Measurements from ENCODE around the gene RUBCN.
A peak's percentile ranks its signal among the peaks of the same experiment; 100 is the strongest.

RUBCN gene

GRCh38 chr3:197736491-197737318, at the start of gene RUBCN:
Gene RUBCN (minus strand): TSS chr3:197736904. CDS start chr3:197736719, 185 bp downstream.
- DNase-seq, result peak; percentile 99

GRCh38 chr3:197784019-197784585, 47.4 kb upstream of the RUBCN start:
- no peak for DNase-seq

DNA sequence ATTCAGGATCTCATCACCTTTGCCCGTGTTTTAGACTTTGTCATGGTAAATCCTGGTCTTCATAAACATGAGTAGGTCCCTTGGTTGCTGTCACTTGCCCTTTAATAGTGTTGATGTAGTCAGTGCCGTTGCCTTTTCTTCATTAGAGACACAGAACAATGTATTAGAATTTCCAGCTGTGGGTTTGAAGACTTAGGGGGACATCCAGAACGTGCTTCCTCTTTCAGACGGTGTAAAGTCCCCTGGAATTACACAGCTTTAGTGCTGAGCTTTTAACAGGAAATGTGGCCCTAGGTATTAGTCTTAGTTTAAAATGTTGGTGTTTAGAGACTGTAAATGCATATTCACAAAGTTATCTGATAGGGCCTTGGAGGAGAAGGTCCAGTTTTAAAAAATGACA, 45.5 kb upstream of the RUBCN start:
- DNase-seq, result no peak

- peak; percentile 98 for DNase-seq
These were observed 38.6 kb upstream of the RUBCN start for GRCh38 chr3:197775317-197775716.

GRCh38 chr3:197761784-197762183, 25.1 kb upstream of the RUBCN start:
- no peak for DNase-seq

DNA sequence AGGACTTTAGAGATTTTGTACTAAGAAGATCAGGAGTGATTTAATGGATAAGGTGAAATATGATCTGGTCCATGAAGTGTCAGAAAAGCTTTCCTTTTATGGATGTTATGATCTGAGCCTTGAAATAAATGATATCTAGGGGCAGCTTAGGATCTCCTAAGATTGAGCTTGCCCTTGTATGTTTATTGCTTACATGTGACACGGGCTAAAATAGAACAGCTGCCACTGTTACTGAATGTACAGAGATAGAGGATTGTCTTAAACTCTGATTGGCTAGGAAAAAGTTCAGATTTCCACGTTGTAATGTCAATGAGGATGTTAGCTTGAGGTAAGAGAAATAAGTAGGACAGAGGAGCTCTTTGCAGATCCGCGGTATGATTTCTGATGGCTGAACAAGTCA, 21.8 kb upstream of the RUBCN start:
- peak; percentile 63 for DNase-seq

DNA sequence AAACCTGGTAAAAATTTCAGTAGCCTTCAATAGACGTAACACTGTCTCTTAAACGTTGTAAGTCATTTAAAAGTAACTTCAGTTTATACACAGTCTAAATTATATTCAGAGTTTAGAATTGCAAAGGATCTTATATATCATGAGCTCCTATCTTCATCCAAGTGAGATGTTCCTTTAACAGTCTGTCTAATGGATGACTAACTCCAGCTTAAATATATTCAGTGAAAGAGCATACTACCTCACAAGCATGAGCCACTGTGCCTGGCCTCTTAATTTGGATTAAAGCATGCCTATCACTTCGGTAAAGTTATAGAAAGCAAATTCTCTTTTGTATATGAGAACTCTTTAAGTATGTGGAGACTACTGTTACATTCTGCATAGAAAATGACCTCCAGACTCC, 20.0 kb upstream of the RUBCN start:
- no peak for DNase-seq

DNA sequence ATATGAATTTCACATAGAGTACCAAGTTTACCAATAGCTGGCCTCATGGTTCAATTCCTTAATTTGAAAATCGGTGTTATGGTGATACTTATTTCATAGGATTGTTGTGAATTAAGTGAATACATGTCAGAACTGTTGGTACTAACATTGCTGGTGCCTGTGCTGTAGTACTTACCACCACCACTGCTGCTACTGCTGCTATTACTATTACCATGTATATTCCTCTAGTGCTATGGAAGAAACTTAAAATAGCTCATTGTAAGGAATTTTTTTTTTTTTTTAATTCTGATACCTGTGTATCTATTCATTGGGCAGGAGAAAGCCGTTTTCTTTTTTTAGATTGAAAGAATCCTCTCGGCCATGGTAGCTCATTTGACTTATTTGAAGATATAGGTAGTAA, 16.6 kb upstream of the RUBCN start:
- DNase-seq, result no peak

- no peak for DNase-seq
These were observed 15.4 kb upstream of the RUBCN start for GRCh38 chr3:197752107-197752506.

GRCh38 chr3:197750858-197751737, 14.4 kb upstream of the RUBCN start:
- peak; percentile 69 for DNase-seq

- peak; percentile 77 for DNase-seq
These were observed 13.7 kb upstream of the RUBCN start for GRCh38 chr3:197750396-197750831.

- peak; percentile 93 for DNase-seq
These were observed 13.1 kb upstream of the RUBCN start, which contains the start of gene FYTTD1 for GRCh38 chr3:197749601-197750395. Gene FYTTD1 (plus strand): TSS chr3:197749883. CDS start chr3:197749972, 89 bp downstream.

GRCh38 chr3:197749315-197749600, 12.6 kb upstream of the RUBCN start:
- DNase-seq, result peak; percentile 90

DNA sequence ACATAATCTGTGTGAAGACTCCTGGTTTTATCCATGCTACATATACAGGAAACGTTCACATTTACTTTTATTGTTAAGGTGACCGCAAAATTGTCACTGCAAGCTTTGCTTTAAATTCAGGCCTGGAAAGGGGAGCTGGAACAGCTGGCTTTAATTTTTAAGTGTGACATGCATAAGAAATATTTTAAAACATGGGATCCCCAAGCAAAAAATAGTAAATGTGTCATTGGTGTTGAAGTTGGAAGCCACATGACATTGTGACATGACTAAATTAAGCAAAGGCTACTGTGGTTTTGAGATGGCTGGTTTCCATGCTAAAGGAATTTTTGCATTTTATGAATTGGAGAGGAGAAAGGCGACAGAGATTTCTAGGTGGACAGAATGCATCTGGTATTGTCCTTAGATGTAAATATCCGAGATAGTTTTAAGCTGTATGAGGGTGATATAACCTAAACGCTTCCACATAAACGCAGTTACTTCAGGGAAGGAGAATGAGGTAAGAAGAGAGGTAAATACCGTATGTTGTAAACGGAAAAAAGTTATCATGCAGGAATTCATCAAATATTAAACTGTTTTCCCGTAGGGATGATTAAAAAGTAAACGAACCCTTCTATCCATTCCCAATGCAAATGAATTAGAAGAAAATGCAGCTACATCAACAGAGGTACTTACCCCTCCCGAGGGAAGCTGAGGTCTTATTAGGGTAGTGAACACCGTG, 12.1 kb upstream of the RUBCN start:
- DNase-seq, result no peak

GRCh38 chr3:197746801-197747237, 10.1 kb upstream of the RUBCN start:
- no peak for DNase-seq

DNA sequence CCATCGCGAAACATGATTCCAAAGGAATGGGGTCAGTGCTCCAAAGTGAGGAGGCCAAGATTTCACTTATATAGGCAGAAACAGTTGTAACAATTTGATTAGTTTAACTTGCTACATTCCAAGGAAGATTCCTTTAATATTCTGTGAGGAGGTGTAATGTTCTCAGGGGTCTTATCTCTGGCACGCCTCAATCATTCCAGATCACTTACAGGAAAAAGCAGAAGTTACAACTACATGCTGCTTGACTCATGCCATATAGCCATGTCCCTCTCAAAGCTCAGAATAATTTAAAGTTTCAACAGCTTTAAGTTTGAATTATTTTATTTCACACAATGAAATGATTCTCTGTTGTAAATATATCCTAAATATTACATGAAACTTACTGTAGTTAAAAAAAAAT, 9.5 kb upstream of the RUBCN start:
- no peak for DNase-seq

GRCh38 chr3:197742787-197743186, 6.1 kb upstream of the RUBCN start:
- no peak for DNase-seq

DNA sequence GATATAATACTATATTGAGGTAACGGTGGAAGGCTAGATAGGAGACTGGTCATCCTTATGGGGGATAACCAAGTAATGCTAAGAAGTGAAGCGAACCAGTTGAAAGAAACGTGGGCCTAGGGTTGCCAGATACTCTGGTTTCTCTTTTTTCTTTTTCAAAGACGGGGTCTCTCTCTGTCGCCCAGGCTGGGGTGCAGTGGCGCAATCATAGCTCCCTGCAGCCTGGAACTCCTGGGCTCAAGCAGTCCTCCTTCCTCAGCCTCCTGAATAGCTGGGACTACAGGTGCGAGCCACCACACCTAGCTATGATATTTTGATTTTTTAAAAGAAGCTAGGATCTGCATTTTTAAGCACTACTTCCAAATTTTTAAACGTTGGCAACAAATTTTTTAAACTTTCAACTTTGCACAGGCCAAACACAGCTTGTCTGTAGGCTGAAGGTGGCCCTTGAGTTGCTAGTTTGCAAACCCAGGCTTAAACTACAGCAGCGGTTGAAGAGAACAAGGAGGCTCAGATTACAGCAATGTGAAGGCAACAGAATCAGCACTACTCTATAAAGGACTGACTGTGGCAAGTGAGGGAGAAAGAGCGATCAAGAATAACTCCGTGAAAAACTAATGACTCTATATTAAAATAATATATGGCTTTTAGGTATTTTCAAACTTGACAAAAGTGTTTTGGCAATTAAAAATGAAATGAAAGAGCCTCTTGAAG, 1.2 kb upstream of the RUBCN start:
- DNase-seq, result no peak

DNA sequence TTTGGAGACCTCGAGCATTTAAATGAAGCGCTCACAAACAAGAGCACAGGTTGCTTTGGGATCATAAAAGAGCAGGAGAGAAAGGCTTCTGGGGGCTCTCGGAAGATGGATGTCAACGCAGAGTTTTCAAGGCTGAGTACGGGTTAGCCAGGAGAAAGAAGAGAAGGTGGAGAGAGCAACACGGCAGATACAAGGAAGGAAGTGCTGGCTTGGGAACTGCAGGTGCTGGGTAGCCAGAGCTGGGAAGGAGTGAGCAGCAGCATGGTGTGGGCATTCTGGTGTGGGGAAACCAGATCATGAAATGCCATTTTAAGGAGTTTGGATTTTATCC, 580 bp upstream of the RUBCN start:
- no peak for DNase-seq

GRCh38 chr3:197736010-197736490, 654 bp downstream of the RUBCN start:
- DNase-seq, result peak; percentile 73

DNA sequence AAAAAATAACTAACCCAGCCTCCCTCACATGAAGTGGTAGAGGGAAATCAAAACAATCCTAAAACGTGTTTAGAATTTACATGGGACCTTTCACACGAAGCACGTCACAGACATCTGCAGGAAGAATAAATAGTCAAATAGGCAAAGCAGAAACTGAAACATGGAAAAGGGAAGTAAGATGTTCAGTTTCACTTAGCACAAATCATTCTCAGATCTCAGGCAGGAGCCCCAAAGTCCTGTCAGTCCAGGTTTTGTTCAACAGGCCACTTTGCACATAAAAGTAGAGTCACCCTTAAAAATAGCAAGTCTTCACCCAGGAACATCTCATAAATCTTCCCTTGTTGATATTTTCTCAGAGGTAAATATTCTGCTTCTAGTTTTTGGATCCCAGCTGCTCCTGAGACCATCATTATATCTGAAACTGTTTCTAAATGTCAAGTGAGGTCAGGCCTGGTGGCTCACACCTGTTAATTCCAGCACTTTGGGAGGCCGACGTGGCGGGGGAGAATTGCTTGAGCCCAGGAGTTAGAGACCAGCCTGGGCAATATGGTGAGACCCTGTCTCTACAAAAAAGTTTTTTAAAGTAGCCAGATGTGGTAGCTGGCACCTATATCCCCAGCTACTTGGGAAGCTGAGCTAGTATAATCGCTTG, 1.9 kb downstream of the RUBCN start:
- DNase-seq, result no peak

Measured in NCI-H82 (cell line).